Psoas muscle (tissue), 8 donors: ENCODE data around the gene FAIM2. TPM values are rescaled to one million over a fixed set of nuclear protein-coding genes. Genes with fewer than 3 reads are reported as not detected.

Experiments used
- ATAC-seq, 4 donors: fragments of 200-7000 bp; cut with Tn5 transposase; one replicate each; pipeline ENCODE4 v1.9.1; 2020; ENCODE audit warnings: moderate library complexity in 3 of 4, mild to moderate bottlenecking in 2 of 4
- DNase-seq, 2 donors: peaks; one replicate each; pipeline ENCODE4 v3.0.0-alpha.2; 2020
- H3K27ac ChIP-seq: fragments of 200-600 bp; one replicate; pipeline ENCODE4 v1.8.0; 2022
- H3K27me3 ChIP-seq, 3 donors: fragments of 200-600 bp in 1 of 3; one replicate each; pipeline versions ENCODE4 v1.6.1 to v1.8.0; 2013 to 2022; ENCODE audit warnings: low read length in 2 of 3, mild to moderate bottlenecking in 2 of 3, moderate library complexity in 1 of 3; ENCODE audit not compliant: insufficient read depth in 3 of 3
- H3K36me3 ChIP-seq, 2 donors: fragments of 200-600 bp in 1 of 2; one replicate each; pipeline versions ENCODE4 v1.6.1 to v1.8.0; 2013 to 2022; ENCODE audit warnings: low read depth in 1 of 2, mild to moderate bottlenecking in 1 of 2, moderate library complexity in 1 of 2; ENCODE audit not compliant: insufficient read depth in 1 of 2
- H3K4me1 ChIP-seq: fragments of 200-600 bp; one replicate; pipeline ENCODE4 v1.8.0; 2022
- H3K4me3 ChIP-seq: fragments of 200-600 bp; one replicate; pipeline ENCODE4 v1.8.0; 2022; ENCODE audit warnings: mild to moderate bottlenecking
- H3K9me3 ChIP-seq: fragments of 200-600 bp; one replicate; pipeline ENCODE4 v1.8.0; 2022
- CTCF ChIP-seq: fragments of 200-600 bp; IDR thresholded peaks from one replicate; pipeline ENCODE4 v1.8.0; 2022; ENCODE audit warnings: antibody characterized with exemption
- WGBS, 3 donors: extraction: QIAGEN DNeasy Blood & Tissue Kit; methylation state at CpG; one replicate each; pipeline versions ENCODE4 v1.1.6 to v1.1.7; 2013; 5-methylcytosine and 5-hydroxymethylcytosine counted together
- intact Hi-C, 2 donors: fragments of 100-400 bp; cut with DNase I; formaldehyde crosslinking; loops; one replicate each; pipeline versions ENCODE4 v1.11.0 to v1.14.2; 2022
- polyA plus RNA-seq, 3 donors: library from polyadenylated mRNA; stranded (reverse); fragments of 200-250 nt; gene quantifications; one replicate each; pipeline ENCODE4 v1.2.3, GENCODE V29; 2013
- total RNA-seq, 4 donors: library from RNA; stranded (reverse); fragmentation: NEBNext Ultra II Directional in 2 of 4; extraction: Animal tissue kit (Norgen Biotek cat#: 25700) in 2 of 4; gene quantifications; one replicate each; pipeline versions ENCODE4 v1.2.1 to v1.2.4, GENCODE V29; 2021 to 2023
- donor health status: healthy with polysubstance abuse.
- donor health status: DM: no; HTN: no; CAD: no; lungs with moderate emphysema.
- donor health status: Bipolar disorder and iron deficiency.
- donor health status: healthy.
- donor health status: DM: yes; HTN: yes; CAD: no.
- donor health status: DM: no; HTN: no; CAD: no.
- donor health status: DM: no; HTN: no; CAD: no.
- donor health status: DM: yes; HTN: yes; CAD: no.

The FAIM2 gene
- total and polyA plus RNA-seq, 7 donors = 0.22 to 1.1 (median 0.58) TPM; not detected in 2

- Histone ChIP-seq H3K27ac (no peak overlapping the region), H3K36me3 (no peaks in the 10 kb centered on the region), H3K4me3 (no peak overlapping the region), H3K9me3 (no peaks in the 10 kb centered on the region), H3K27me3 (peaks cover 0 to 32% (median 3%) of the 10 kb centered on the region in 3 donors), H3K4me1 (peaks cover 5% of the 10 kb centered on the region)
- no peak for DNase-seq
- intact Hi-C loops = no loop called here
- no peak for TF ChIP-seq CTCF
- WGBS, 3 donors = 49 to 72% (median 67%) methylated on average over 2 of the region's 2 CpGs
- no peak for ATAC-seq
Measured at GRCh38 chr12:49847161-49847560, 56.5 kb downstream of the FAIM2 start.

- ATAC-seq (no peak), DNase-seq (no peak)
- Histone ChIP-seq H3K4me3 (no peak overlapping the region), H3K27me3 (peaks cover 0 to 32% (median 3%) of the 10 kb centered on the region in 3 donors), H3K4me1 (peaks cover 16% of the 10 kb centered on the region), H3K9me3 (no peaks in the 10 kb centered on the region), H3K36me3 (no peaks in the 10 kb centered on the region), H3K27ac (no peak overlapping the region)
- intact Hi-C loops = no loop called here
- TF ChIP-seq CTCF = no peak
- WGBS, 3 donors = 64 to 76% (median 66%) methylated on average over 2 of the region's 2 CpGs
Measured at GRCh38 chr12:49846032-49846431, 57.7 kb downstream of the FAIM2 start.

GRCh38 chr12:49843876-49844437 lies 59.7 kb downstream of the FAIM2 start:
- Histone ChIP-seq H3K36me3 (no peaks in the 10 kb centered on the region), H3K9me3 (no peaks in the 10 kb centered on the region), H3K27me3 (peaks cover 0 to 19% (median 3%) of the 10 kb centered on the region in 3 donors), H3K27ac (no peak overlapping the region), H3K4me1 (peaks cover 17% of the 10 kb centered on the region), H3K4me3 (no peak overlapping the region)
- ATAC-seq (no peak), DNase-seq (no peak)
- 94 to 95% (median 95%) methylated on average over 4 of the region's 4 CpGs for WGBS, 3 donors
- TF ChIP-seq CTCF = no peak
- intact Hi-C loops = no loop called here

GRCh38 chr12:49843411-49843810 lies 60.3 kb downstream of the FAIM2 start:
- ATAC-seq (no peak), DNase-seq (no peak)
- WGBS, 3 donors = 74 to 83% (median 79%) methylated on average over 7 of the region's 7 CpGs
- no peaks in the 10 kb centered on the region for H3K9me3 ChIP-seq
- H3K27ac ChIP-seq = peak overlapping the region; percentile 96
- peaks cover 0 to 13% (median 3%) of the 10 kb centered on the region in 3 donors for H3K27me3 ChIP-seq
- intact Hi-C loops = no loop called here
- peak overlapping the region; percentile 84 for H3K4me3 ChIP-seq
- no peak for TF ChIP-seq CTCF
- H3K4me1 ChIP-seq = peaks cover 17% of the 10 kb centered on the region
- H3K36me3 ChIP-seq = no peaks in the 10 kb centered on the region
